GM18861 (cell line): ENCODE data around the gene SLC6A12.
"Not testable (repeated sequence)": the region's sequence is repeated elsewhere in the genome, so short reads cannot be mapped to it uniquely, and the experiment has no call there.

Source experiments
- ATAC-seq: cut with Tn5 transposase; IDR thresholded peaks from one replicate; pipeline ENCODE4 v1.9.1; 2021; ENCODE audit not compliant: unreplicated experiment

The SLC6A12 gene

GRCh38 chr12:218221-218620 lies 4.3 kb upstream of the SLC6A12 start:
- ATAC-seq: no peak

- not testable (repeated sequence) for ATAC-seq
Observed at GRCh38 chr12:217029-217428, 3.1 kb upstream of the SLC6A12 start.

DNA sequence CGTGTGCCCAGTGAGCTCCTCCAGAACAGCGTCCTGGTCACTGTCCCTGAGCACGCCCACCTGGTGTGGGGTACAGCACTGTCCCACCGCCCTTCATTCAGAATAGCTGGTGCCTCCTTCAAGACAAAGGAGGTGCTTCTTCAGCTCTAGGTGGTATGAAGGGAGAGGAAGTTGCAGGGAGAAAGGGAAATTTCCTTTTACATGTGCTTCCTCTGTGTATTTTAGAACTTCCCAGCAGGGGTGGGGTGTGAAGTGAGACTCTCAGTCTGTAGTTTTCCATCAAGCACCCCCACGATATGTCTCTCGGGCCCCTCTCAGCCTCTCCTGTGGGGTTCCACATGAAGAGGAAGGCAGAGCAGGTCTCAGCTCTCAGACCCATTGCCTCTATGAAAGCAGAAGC lies 1.2 kb upstream of the SLC6A12 start:
- ATAC-seq: no peak

GRCh38 chr12:213527-213932 lies 427 bp downstream of the SLC6A12 start:
- no peak for ATAC-seq

DNA sequence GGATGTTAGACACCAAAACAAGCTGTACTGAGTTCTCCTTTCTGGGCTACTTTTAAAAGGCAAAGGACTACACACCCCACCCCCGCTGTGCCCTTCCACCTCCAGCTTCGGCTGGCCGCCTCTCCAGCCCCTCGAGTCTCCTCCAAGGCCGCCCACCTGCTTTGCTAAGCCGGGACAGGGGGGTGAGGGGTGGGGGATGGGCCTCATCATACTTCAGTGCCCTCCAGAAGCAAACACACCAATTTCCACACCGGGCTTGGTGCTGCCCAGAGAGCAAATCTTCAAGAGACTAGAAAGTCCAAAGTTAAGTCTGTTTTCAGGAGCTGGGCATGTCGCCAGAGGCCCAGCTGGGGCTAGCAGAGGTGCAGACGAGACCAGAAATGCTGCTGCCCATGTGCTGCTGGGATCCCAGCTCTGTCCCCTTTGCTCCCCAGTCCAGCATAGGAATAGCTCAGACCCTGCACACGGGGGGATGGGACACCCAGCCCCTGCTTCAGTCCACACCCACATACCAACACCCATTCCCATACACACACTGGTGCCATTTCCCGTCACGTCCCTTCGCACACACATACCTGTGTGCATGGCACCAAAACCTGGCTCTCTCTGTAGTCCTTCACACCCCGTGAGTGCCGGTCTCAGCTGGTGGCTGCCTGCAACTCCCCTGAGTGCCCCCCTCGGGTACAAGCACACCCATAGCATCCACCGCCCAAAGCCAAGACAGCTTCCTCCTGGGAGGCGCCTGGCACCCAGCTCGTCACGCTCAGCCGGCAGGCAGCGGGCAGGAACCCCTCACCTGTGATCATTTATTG lies 1.0 kb downstream of the SLC6A12 start:
- ATAC-seq: no peak

DNA sequence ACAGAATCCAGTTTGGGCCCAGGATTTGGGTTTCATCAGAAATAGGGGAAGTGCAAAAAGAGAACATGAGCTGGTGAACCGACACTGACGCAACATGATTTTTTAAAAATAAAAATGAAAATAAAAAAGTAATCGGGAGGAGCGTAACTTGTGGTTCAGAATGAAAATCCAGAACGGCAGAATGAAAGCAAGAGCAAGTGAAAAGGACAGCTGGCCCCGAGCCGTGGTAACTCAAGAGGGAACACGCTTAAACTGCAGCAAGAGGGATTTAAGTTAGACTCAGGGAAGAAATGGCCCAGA lies 1.6 kb downstream of the SLC6A12 start:
- no peak for ATAC-seq

GRCh38 chr12:211639-212414 lies 2.1 kb downstream of the SLC6A12 start:
- ATAC-seq: no peak

GRCh38 chr12:211142-211465 lies 2.9 kb downstream of the SLC6A12 start:
- ATAC-seq: no peak

DNA sequence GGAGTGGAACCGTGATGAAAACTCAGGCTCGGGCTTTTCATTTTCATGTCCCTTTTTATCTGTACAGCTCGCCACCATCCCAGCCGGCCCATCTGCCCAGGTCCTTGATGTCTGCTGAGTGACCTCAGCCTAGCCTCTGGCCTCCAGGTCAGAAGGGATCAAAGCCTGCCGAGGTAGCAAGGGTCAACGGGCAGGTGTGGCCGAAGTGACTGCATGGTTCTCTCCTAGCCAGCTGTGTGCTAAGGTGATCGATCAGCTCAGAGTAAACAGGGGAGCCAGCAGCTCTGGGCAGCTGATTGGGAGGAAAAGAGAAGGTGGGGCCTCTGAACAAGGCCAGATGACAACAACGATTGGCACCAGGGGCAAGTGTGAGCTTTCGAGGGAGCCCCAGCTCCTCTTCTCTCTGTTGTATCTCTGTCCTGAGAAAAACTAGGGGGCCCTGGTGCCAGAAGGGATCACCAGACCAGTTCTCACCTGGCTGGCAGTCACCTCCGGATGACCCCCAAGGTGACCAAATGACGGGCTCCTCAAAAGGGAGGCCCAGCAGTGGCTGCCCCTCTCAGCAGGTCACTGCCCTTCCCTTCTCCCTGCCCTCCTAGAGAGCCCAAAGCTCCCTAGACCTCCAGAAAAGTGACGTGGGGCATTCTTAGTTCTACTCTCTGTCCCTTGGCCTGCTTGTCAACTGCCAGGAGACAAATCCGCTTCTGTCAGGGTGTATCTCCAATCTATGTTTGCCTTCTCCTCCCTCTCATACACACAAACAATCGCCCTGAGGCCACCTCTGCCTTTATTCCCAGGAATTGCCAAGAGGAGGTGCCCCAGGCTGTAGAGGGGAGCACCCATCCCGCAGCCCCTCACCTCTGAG lies 3.4 kb downstream of the SLC6A12 start:
- ATAC-seq: no peak

DNA sequence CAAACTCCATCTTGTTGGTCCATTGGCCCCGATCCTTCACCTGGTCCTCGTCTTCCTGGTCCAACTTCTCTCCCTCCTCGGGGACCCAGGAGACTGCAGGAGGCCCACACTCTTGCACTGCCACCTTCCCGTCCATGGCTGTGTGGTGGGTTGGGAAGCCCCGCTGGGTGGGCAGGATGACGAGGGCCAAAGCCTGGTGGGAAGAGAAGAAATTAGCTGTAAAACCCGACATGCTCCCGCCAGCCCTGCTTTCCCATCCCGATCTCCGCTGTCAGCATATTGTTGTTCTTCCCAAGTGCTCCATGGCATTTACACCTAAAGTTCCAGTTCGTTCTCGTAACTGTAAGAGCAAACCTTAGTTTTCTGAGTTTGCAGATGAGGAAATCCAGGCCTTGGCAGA lies 4.1 kb downstream of the SLC6A12 start:
- ATAC-seq: no peak

- no peak for ATAC-seq
Observed at GRCh38 chr12:209246-209645, 4.7 kb downstream of the SLC6A12 start.

GRCh38 chr12:208813-209212 lies 5.1 kb downstream of the SLC6A12 start:
- no peak for ATAC-seq

DNA sequence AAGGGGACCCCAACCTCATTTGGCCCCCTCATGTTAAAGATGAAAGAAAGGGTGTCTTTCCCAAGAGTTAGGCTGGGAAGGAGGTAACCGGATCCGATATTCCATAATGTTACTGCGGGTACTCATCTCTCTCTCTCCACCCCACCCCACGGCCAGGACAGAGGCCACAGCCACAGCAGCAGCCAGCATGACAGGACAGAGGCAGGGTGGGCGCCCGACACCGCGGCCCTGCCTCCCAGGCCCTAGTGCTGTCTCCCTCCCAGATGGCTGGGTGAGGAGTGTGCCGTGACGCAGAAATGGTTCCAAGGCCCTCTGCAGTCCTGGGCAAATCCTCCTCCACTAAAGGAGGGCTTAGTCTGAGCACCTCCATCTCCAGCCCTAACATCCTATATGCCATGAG lies 6.2 kb downstream of the SLC6A12 start:
- ATAC-seq: no peak

DNA sequence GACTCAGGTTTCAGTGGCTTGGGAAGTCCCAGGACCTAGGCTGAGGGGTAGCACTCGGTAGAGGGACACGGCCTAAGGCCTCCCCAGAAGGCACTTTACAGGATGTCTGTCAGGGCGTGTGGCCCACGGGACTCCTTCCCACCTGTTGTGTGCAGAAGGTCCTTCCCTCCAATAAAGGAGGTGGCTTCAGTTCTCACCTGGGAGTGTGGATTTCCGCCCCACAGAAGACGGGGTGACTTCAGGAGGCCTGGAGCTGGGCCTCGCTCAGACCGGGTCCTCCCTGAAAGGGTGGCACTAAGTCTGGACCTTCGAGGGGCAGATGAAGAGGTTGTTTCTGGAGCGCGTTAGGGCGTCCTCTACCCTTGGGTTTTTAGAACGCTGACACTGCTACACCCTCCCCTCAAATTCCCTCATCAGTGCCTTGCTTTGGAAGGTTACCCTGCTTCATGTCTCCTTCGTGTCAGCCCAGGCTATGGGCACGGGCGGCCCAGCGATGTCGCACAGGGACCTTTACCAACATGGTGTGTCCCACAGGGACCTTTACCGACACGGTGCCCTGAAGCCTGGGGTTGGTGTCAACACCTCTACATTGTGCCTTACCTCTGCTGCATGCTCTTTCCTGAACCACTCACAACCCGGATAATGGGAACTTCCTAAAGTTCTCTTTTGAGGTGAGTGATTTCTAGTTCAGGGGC lies 7.1 kb downstream of the SLC6A12 start:
- no peak for ATAC-seq

- ATAC-seq: no peak
Observed at GRCh38 chr12:205026-205425, 8.9 kb downstream of the SLC6A12 start.

- no peak for ATAC-seq
Observed at GRCh38 chr12:204261-204678, 9.7 kb downstream of the SLC6A12 start.

- no peak for ATAC-seq
Observed at GRCh38 chr12:203462-204260, 10.3 kb downstream of the SLC6A12 start.

GRCh38 chr12:203074-203461 lies 10.9 kb downstream of the SLC6A12 start:
- ATAC-seq: no peak

DNA sequence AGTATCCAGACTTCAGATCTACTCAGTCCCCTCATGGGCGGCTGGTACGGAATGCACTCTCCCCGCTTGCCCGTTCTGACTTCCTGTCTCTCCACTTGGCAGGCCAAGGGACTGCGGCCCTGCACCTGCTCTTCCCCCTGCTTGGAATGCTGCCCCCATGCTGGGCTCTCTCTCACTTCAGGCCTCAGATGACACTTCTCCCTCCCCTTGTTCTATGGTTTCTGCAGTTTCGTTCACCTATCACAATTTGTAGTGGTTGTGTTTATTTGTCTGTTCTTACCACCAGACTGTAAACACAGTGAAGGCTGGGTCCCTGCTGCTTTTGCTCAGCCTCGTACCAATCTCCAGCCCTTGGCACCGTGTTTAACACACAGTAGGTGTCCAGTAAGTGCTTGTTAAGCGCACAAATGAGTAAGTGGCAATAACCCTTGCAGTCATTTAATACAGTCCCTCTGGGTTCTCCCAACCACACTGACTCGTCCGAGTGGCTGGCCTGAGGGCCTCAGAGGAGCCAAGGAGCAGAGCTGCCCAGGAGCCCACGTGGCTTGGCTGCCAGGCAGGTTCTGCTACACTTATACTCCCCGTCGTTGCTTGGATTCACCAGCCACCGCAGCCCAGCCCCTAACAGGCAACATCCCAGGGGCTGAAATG lies 11.8 kb downstream of the SLC6A12 start:
- no peak for ATAC-seq

DNA sequence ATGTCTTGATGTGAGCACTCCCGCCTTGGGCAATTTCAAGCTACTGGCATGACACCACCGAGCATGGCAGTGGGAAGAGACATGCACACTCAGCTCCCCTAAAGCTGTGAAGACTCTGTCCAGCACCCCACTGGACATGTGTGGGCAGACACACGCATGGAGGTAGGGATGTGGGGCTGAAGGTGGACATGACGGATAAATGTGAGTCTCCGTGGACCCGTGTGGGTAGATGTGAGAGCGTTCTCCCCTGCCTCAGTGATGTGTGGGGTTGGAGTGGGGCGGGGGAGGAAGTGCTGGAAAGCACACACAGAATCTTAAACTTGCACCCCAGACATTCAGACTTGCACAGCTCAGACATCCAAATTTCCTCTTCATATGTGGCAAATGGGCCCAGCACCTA lies 12.6 kb downstream of the SLC6A12 start:
- no peak for ATAC-seq
